PC-3 (cell line): Measurements from ENCODE around the gene IL1RAPL1. TPM values are rescaled to one million over a fixed set of nuclear protein-coding genes. Genes with fewer than 3 reads are reported as not detected.

Experiments
- ATAC-seq: fragments of 200-7000 bp; cut with Tn5 transposase; 2 replicates; pipeline ENCODE4 v1.9.1; 2020; ENCODE audit warnings: mild to moderate bottlenecking, moderate library complexity
- BruUV-seq: library from RNA; stranded (reverse); fragments of 400-500 nt; replicated peaks from 2 replicates; lab custom pipeline; 2021; lab: Mats Ljungman, UMichigan
- CTCF ChIA-PET: fragments of 300-600 bp; sonication (Branson Sonifier 250); formaldehyde crosslinking; loops from one replicate; lab custom pipeline; 2022; ENCODE audit warnings: antibody characterized with exemption; lab: Charles Lee
- POLR2A ChIA-PET: fragments of 300-600 bp; sonication (Branson Sonifier 250); formaldehyde crosslinking; loops from one replicate; lab custom pipeline; 2022; ENCODE audit warnings: antibody characterized with exemption; ENCODE audit not compliant: unreplicated experiment; lab: Charles Lee
- DNase-seq: peaks from one replicate; pipeline ENCODE4 v3.0.0-alpha.2; 2015
- H2AFZ ChIP-seq: fragments of 300-600 bp; sonication (generic); 2 replicates; pipeline ENCODE4 v1.6.0; 2016; ENCODE audit warnings: antibody characterized with exemption, low read length
- H3F3A ChIP-seq: fragments of 300-600 bp; sonication (generic); one replicate; pipeline ENCODE4 v1.6.0; 2017; ENCODE audit warnings: antibody characterized with exemption, low read length, control low read depth, mild to moderate bottlenecking; ENCODE audit not compliant: unreplicated experiment
- H3K27ac ChIP-seq: fragments of 300-600 bp; sonication (generic); 2 replicates; pipeline ENCODE4 v1.5.1; 2016; ENCODE audit warnings: mild to moderate bottlenecking, low read length
- H3K27me3 ChIP-seq: fragments of 300-600 bp; sonication (generic); 2 replicates; pipeline ENCODE4 v1.6.1; 2016; ENCODE audit warnings: low read length, mixed read lengths
- H3K36me3 ChIP-seq: fragments of 300-600 bp; sonication (generic); 2 replicates; pipeline ENCODE4 v1.6.1; 2016; ENCODE audit warnings: low read depth, mixed run types, low read length, mixed read lengths
- H3K4me1 ChIP-seq: fragments of 300-600 bp; sonication (generic); 2 replicates; pipeline ENCODE4 v1.5.1; 2016; ENCODE audit warnings: low read length; ENCODE audit not compliant: insufficient read depth
- H3K4me2 ChIP-seq: fragments of 300-600 bp; sonication (generic); 2 replicates; pipeline ENCODE4 v1.6.0; 2016; ENCODE audit warnings: low read length
- H3K4me3 ChIP-seq: fragments of 300-600 bp; sonication (generic); 2 replicates; pipeline ENCODE4 v1.5.1; 2016; ENCODE audit warnings: mild to moderate bottlenecking, low read length, mixed read lengths
- H3K79me2 ChIP-seq: fragments of 300-600 bp; sonication (generic); 2 replicates; pipeline ENCODE4 v1.6.1; 2017; ENCODE audit warnings: low read length, mixed read lengths
- H3K9ac ChIP-seq: fragments of 300-600 bp; sonication (generic); 2 replicates; pipeline ENCODE4 v1.6.0; 2016; ENCODE audit warnings: mild to moderate bottlenecking, low read length
- H3K9me2 ChIP-seq: fragments of 300-600 bp; sonication (generic); replicated peaks from 2 replicates; pipeline ENCODE4 v1.6.1; 2016; ENCODE audit warnings: mixed run types, low read length, mixed read lengths
- H3K9me3 ChIP-seq: fragments of 300-600 bp; sonication (generic); 2 replicates; pipeline ENCODE4 v1.6.1; 2016; ENCODE audit warnings: low read length, mixed read lengths
- H4K20me1 ChIP-seq: fragments of 300-600 bp; sonication (generic); 2 replicates; pipeline ENCODE4 v1.6.1; 2016; ENCODE audit warnings: low read length, mixed read lengths
- EZH2 ChIP-seq: fragments of 300-600 bp; sonication (generic); IDR thresholded peaks from one replicate; pipeline ENCODE4 v1.6.1; 2017; ENCODE audit warnings: antibody characterized with exemption, mild to moderate bottlenecking, low read length; ENCODE audit not compliant: unreplicated experiment
- EZH2phosphoT487 ChIP-seq: fragments of 300-600 bp; sonication (generic); IDR thresholded peaks from 2 replicates; pipeline ENCODE4 v1.6.1; 2018; ENCODE audit warnings: mild to moderate bottlenecking, antibody characterized with exemption, low read length, borderline replicate concordance
- intact Hi-C: fragments of 100-400 bp; cut with micrococcal nuclease; formaldehyde crosslinking; loops from 2 replicates; pipeline ENCODE4 v1.9.0; 2023
- total RNA-seq: library from RNA; depleted of rRNA; stranded (reverse); fragments of >200 nt; gene quantifications from 2 replicates; pipeline ENCODE4 v1.2.3, GENCODE V29; 2014
- TF ChIP-seq, protein P1 (sequence below): fragments of 300-600 bp; sonication (generic); conservative IDR thresholded peaks from 2 replicates; pipeline ENCODE4 v1.5.1; 2017; ENCODE audit warnings: antibody characterized with exemption, low read depth, mild to moderate bottlenecking, low read length

The IL1RAPL1 gene
- total RNA-seq, 1 experiment from 2014 or later: 0.44 TPM

DNA sequence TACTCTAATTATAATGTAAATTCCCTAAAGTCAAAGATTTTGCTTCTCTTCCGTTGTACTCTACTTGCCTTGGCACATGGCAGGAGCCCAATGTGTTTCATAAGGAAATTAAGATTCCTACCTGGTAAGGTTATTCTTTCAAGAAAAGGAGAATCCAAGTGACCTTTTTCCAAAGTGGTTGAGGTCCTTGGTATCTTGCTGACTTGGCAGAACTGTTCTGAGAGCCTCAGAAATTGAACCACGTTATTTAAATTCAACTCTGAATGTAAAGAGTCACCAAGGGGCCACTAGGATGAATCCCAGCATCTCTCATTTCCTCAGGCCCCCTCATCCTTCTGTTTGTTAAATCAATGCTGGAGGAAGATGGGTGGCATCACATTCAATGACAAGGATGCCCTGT lies 1209.9 kb downstream of the IL1RAPL1 start:
- DNase-seq (no peak), ATAC-seq (no peak)
- H3K79me2 ChIP-seq: no peaks in the 10 kb centered on the region
- H3K4me3 ChIP-seq: no peak overlapping the region
- no peaks in the 10 kb centered on the region for H4K20me1 ChIP-seq
- H3K9ac ChIP-seq: no peak overlapping the region
- H3K9me3 ChIP-seq: no peaks in the 10 kb centered on the region
- POLR2A ChIA-PET: no interaction called here
- intact Hi-C loops: no loop called here
- no peaks in the 10 kb centered on the region for H3K9me2 ChIP-seq
- no peak overlapping the region for H3K27ac ChIP-seq
- H3K4me2 ChIP-seq: no peak overlapping the region
- H3F3A ChIP-seq: no peaks in the 10 kb centered on the region
- H3K36me3 ChIP-seq: no peaks in the 10 kb centered on the region
- peaks cover 5% of the 10 kb centered on the region; the same call in 1 of the 2 replicates for H3K4me1 ChIP-seq
- TF ChIP-seq EZH2phosphoT487: no peak
- no peak for TF ChIP-seq EZH2
- TF ChIP-seq, protein P1, sequence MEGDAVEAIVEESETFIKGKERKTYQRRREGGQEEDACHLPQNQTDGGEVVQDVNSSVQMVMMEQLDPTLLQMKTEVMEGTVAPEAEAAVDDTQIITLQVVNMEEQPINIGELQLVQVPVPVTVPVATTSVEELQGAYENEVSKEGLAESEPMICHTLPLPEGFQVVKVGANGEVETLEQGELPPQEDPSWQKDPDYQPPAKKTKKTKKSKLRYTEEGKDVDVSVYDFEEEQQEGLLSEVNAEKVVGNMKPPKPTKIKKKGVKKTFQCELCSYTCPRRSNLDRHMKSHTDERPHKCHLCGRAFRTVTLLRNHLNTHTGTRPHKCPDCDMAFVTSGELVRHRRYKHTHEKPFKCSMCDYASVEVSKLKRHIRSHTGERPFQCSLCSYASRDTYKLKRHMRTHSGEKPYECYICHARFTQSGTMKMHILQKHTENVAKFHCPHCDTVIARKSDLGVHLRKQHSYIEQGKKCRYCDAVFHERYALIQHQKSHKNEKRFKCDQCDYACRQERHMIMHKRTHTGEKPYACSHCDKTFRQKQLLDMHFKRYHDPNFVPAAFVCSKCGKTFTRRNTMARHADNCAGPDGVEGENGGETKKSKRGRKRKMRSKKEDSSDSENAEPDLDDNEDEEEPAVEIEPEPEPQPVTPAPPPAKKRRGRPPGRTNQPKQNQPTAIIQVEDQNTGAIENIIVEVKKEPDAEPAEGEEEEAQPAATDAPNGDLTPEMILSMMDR: no peak
- BruUV-seq: no TSS peak
- CTCF ChIA-PET: no interaction called here
- H2AFZ ChIP-seq: no peak overlapping the region
- no peaks in the 10 kb centered on the region for H3K27me3 ChIP-seq

DNA sequence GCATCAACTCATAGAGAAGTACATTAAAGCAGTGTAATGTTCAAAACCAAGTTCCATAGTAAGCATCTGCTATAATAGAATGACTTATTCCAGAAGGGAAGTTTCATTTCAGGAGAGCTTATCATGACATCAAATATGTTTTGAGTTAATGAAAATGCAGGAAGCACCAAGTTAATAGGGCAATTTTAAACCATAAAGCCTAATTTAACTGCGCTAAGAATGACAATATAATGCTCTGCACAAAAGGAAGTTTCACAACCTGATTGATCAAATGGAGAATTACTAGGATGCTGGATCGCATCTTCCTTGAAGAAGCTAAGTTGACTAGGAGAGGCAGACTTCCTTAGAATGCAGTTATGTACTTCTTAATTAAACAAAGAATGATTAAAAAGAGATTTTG lies 1211.2 kb downstream of the IL1RAPL1 start:
- Histone ChIP-seq H3K27ac (no peak overlapping the region), H2AFZ (no peak overlapping the region), H3K79me2 (no peaks in the 10 kb centered on the region), H3K9me2 (no peaks in the 10 kb centered on the region), H3K9ac (no peak overlapping the region), H4K20me1 (no peaks in the 10 kb centered on the region), H3F3A (no peaks in the 10 kb centered on the region), H3K4me2 (no peak overlapping the region), H3K36me3 (no peaks in the 10 kb centered on the region), H3K4me3 (no peak overlapping the region), H3K9me3 (no peaks in the 10 kb centered on the region), H3K4me1 (no peaks in the 10 kb centered on the region), H3K27me3 (no peaks in the 10 kb centered on the region)
- DNase-seq (no peak), ATAC-seq (no peak)
- no TSS peak for BruUV-seq
- intact Hi-C loops: no loop called here
- TF ChIP-seq EZH2 (no peak), EZH2phosphoT487 (no peak)
- TF ChIP-seq, protein P1: no peak
- POLR2A ChIA-PET: no interaction called here
- CTCF ChIA-PET: no interaction called here

- H3K4me3 ChIP-seq: no peak overlapping the region
- H2AFZ ChIP-seq: no peak overlapping the region
- H3K27ac ChIP-seq: no peak overlapping the region
- no TSS peak for BruUV-seq
- H3K4me1 ChIP-seq: no peaks in the 10 kb centered on the region
- no peaks in the 10 kb centered on the region for H4K20me1 ChIP-seq
- no peaks in the 10 kb centered on the region for H3K27me3 ChIP-seq
- ChIA-PET CTCF (no interaction called here), POLR2A (no interaction called here)
- H3F3A ChIP-seq: no peaks in the 10 kb centered on the region
- intact Hi-C loops: no loop called here
- no peaks in the 10 kb centered on the region for H3K36me3 ChIP-seq
- no peak for DNase-seq
- H3K9ac ChIP-seq: no peak overlapping the region
- no peaks in the 10 kb centered on the region for H3K9me2 ChIP-seq
- H3K4me2 ChIP-seq: no peak overlapping the region
- no peak for ATAC-seq
- H3K9me3 ChIP-seq: no peaks in the 10 kb centered on the region
- H3K79me2 ChIP-seq: no peaks in the 10 kb centered on the region
- TF ChIP-seq EZH2phosphoT487 (no peak), EZH2 (no peak)
- TF ChIP-seq, protein P1: no peak
Observed at GRCh38 chrX:29813174-29813573, 1225.9 kb downstream of the IL1RAPL1 start.
